Type B pancreatic cell (in vitro differentiated cells): ENCODE measurements around the gene PIP5K1C. TPM values are rescaled to one million over a fixed set of nuclear protein-coding genes. Genes with fewer than 3 reads are reported as not detected.

ENCODE experiments used
- DNase-seq: peaks from one replicate; pipeline ENCODE4 v3.0.0; 2021; ENCODE audit warnings: mixed read lengths; ENCODE audit not compliant: unreplicated experiment; ENCODE audit errors: extremely low spot score
- H3K27ac Mint-ChIP-seq: 2 replicates; pipeline ENCODE4 v1.8.0; 2021; ENCODE audit warnings: mild to moderate bottlenecking, mixed read lengths
- H3K27me3 Mint-ChIP-seq: 2 replicates; pipeline ENCODE4 v1.8.0; 2021; ENCODE audit warnings: mixed read lengths
- H3K36me3 Mint-ChIP-seq: 2 replicates; pipeline ENCODE4 v1.8.0; 2021; ENCODE audit warnings: mixed read lengths
- H3K4me1 Mint-ChIP-seq: one replicate; pipeline ENCODE4 v1.8.0; 2021; ENCODE audit warnings: mixed read lengths; ENCODE audit not compliant: unreplicated experiment
- H3K4me3 Mint-ChIP-seq: 2 replicates; pipeline ENCODE4 v1.8.0; 2021; ENCODE audit warnings: mild to moderate bottlenecking, mixed read lengths
- H3K9me3 Mint-ChIP-seq: 2 replicates; pipeline ENCODE4 v1.8.0; 2021; ENCODE audit warnings: mixed read lengths
- CTCF ChIP-seq: fragments of 200-600 bp; sonication (generic); conservative IDR thresholded peaks from 2 replicates; pipeline ENCODE4 v1.5.0; 2021; ENCODE audit warnings: antibody characterized with exemption, mild to moderate bottlenecking
- total RNA-seq: library from RNA; stranded (reverse); gene quantifications from 2 replicates; pipeline ENCODE4 v1.2.1, GENCODE V29; 2021; ENCODE audit warnings: low replicate concordance

The PIP5K1C gene
- total RNA-seq, 1 donor from 2014 or later = 44.5 TPM

- Mint-ChIP-seq H3K4me1 (peaks cover 26% of the 10 kb centered on the region), H3K9me3 (no peaks in the 10 kb centered on the region), H3K36me3 (peaks cover 11% of the 10 kb centered on the region), H3K4me3 (peak overlapping the region; percentile 65), H3K27ac (peak overlapping the region; percentile 36), H3K27me3 (no peaks in the 10 kb centered on the region)
- no peak for DNase-seq
- TF ChIP-seq CTCF = no peak
These were observed 12.9 kb downstream of the PIP5K1C start for GRCh38 chr19:3687393-3687773.

DNA sequence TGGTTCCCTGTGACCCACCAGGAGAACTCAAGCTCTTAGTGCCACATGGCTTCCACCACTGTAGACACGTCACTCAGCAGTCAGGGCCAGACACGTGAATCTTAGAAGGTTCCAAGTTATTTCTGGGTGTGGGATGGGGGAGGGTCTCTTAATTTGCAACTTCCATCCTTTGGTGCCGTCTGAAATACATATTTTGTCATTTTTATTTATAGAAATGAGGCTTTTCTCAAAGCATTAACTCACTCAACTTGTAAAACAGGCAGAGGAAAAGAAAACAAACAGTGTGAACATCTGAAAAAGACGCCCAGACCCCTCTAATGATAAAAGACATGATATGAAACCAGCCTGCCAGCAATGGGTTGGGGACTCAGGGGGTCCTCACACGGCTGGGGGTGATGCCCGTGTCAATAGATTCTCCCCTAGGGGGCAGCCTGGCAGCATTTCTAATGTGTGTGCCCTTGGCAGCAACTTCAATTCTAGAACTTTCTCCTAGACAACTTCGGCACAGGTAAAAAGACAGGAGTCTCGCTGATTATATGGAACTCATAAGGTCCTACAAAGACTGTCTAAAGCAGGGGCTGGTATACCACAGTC is 15.4 kb downstream of the PIP5K1C start:
- no peak for DNase-seq
- H3K27ac Mint-ChIP-seq = no peak overlapping the region
- no peaks in the 10 kb centered on the region for H3K9me3 Mint-ChIP-seq
- no peaks in the 10 kb centered on the region for H3K27me3 Mint-ChIP-seq
- TF ChIP-seq CTCF = no peak
- H3K4me1 Mint-ChIP-seq = peaks cover 29% of the 10 kb centered on the region
- H3K4me3 Mint-ChIP-seq = no peak overlapping the region
- peaks cover 11% of the 10 kb centered on the region for H3K36me3 Mint-ChIP-seq

DNA sequence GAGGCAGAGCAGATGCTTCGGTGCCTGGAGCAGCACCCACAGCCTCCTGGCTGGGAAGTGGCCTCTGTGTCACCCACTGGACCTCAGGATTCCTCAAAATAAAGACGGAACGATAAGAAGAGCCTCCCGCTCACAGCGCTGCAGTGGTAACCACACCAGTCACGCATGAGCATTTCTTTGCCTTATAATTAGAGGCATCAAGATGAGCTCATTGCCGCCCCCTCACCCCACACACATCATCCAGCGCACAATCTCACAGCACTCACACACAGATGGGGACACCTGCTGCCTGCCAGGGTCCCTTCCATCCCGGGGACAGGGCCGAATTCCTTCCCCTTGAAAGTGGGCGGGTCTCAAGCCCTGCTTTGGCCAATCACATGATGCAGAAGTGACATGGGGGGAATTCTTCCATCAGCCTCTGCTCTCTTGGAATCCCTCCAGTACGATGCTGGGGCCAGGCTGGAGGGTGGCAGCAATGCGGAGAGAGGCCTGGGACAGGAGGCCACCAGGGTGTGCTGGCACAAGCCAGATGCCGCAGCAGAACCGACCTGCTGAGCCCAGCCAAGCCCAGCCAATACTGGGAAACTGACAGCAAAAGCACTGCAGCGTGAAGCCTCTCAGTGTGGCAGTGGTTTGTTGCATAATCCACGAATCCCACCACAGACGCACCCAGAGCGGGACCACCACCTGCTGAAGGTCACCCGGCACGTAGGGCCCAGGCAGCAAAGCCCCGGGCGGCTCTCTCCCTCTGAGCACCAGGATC is 16.0 kb downstream of the PIP5K1C start:
- no peaks in the 10 kb centered on the region for H3K9me3 Mint-ChIP-seq
- H3K4me3 Mint-ChIP-seq = no peak overlapping the region
- DNase-seq = no peak
- H3K36me3 Mint-ChIP-seq = peaks cover 14% of the 10 kb centered on the region
- no peak for TF ChIP-seq CTCF
- no peaks in the 10 kb centered on the region for H3K27me3 Mint-ChIP-seq
- no peak overlapping the region for H3K27ac Mint-ChIP-seq
- H3K4me1 Mint-ChIP-seq = peaks cover 29% of the 10 kb centered on the region

DNA sequence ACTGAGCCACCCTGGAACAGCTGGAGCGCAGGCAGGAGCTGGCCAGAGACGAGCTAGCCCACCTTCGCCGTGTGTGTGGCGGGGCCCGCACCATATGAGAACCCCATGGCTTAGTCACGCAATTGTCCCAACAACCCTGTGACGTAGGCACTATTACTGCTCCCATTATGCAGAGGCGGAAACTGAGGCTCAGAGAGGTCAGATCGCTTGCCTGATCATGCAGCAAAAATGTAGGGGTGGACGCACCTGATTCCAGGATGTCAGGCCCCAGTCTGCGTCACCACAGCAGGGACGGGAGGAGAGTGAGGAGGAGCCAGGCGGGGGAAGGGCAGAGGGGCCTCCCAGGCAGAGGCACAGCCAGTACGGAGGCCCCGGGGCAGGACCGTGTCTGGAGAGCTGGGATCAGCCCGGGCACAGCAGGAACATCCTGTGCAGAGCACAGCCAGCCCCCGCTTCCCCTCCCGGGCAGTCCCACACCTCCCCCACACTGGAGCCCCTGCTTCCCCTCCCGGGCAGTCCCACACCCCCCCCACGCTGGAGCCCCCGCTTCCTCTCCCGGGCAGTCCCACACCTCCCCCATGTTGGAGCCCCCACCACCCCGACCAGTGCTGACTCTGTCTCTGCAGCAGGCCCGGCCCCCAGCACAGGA is 16.7 kb downstream of the PIP5K1C start:
- no peak for DNase-seq
- TF ChIP-seq CTCF = no peak
- Mint-ChIP-seq H3K4me1 (peaks cover 28% of the 10 kb centered on the region), H3K4me3 (no peak overlapping the region), H3K9me3 (no peaks in the 10 kb centered on the region), H3K36me3 (peaks cover 14% of the 10 kb centered on the region), H3K27me3 (no peaks in the 10 kb centered on the region), H3K27ac (no peak overlapping the region)

DNA sequence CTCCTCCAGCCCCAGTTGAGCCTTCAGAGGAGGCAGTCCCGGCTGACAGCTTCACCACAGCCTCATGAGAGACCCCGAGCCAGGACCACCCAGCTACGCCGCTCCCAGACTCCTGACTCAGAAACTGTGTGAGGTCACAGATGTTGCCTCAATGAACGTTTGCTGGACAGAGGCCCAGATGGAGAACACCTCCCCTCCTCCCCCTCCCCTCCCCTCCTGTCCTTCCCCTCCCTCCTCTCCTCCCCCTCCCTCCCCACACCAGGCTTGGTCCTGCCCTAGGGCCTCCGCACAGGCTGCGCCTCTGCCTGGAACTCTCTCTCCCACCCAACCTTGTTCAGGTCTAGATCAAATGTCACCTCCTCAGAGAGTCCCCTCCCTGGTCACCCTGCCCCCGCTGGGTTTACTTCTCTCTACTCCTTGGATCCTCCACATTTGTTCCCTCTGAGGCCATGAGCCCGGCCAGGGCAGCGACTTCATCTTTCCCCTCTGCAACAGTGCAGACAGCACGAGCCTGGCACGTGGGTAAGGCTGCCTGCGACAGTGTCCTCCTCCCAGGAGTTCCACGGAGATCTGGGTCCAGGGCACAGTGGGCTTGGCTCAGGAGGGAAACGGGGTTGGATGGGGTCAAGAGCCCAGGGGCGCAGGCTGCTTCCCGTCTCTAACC is 17.4 kb downstream of the PIP5K1C start:
- no peak overlapping the region for H3K27ac Mint-ChIP-seq
- H3K9me3 Mint-ChIP-seq = no peaks in the 10 kb centered on the region
- peaks cover 14% of the 10 kb centered on the region for H3K36me3 Mint-ChIP-seq
- H3K4me3 Mint-ChIP-seq = no peak overlapping the region
- no peaks in the 10 kb centered on the region for H3K27me3 Mint-ChIP-seq
- no peak for DNase-seq
- H3K4me1 Mint-ChIP-seq = peaks cover 26% of the 10 kb centered on the region
- no peak for TF ChIP-seq CTCF
